Measurements from ENCODE around the gene SEC61A2. TPM values are rescaled to one million over a fixed set of nuclear protein-coding genes. Genes with fewer than 3 reads are reported as not detected.
"Not testable (repeated sequence)": the region's sequence is repeated elsewhere in the genome, so short reads cannot be mapped to it uniquely, and the experiment has no call there.

The SEC61A2 gene
- 10 to 100 TPM; 11.8 to 38.5 (median 27.2) TPM for total RNA-seq

DNA sequence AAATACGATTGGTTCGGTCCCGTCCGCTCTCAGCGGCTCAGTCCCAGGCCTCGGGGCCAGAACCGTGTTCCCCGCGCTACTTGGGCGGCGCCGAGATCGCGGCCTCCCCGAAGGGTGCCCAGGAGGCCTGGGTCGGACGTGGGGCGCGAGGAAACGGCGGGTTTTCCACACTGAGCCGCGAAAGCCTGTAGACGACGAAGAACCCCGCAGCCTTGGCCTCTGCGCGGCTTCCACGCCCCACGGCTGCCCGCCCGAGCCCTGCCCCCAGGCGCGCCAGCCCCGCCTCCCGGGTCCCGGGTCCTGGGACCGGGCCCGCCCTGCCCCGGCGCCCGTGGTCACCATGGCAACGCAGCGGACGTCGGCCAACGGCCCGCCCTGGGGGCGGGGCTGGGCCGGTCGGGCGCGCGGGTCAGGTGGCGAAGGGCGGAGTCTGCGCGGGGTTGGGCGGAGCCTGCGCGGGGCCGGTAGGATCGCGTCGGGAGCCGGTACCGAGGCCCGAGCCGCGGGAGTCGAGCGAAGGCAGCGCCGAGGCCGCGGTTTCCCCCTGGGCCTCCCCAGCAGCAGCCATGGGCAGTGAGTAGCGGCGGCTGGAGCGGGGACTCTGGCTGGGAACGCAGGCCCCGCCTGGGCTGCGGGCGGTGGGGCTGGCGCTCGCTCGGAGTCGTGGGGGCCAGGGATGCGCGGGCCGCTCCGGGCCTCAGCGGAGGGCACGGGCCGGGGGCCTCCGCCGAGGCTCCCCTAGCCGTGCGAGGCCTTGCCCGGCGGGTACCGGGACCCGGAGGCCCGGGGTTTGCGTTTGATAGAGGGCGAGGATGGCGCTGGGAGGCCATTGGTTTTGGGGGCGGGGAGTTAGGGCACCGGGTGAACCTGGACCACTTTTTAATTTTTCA, at the start of gene SEC61A2:
SEC61A2 (plus strand) TSS at position 456 of the 890 bp plus-strand sequence; CDS start at position 567, 111 bp downstream.
- peaks cover 6% of the 10 kb centered on the region in 2 donors for H3K4me1 ChIP-seq (replicated peaks in 1 of 2)
- in situ Hi-C loops (cut with MboI; ENCODE audit: low pct_unique_long_range_greater_than_20kb in 2 of 9, low sequenced_read_pairs in 9 of 9, unreplicated experiment in 9 of 9), result no loop called here
- ATAC-seq (replicated peaks in 6 of 8), result peak; percentile 87 to 96 (median 94)
- 0 to 17% (median 3%) methylated on average over 2 to 8 of the region's 108 CpGs; no CpG with 5 or more reads in 7 of the 10 experiments for WGBS, 10 experiments
- peak within 1 kb of the TSS; percentile 64 to 84 for H3K27ac ChIP-seq
- peak within 1 kb of the TSS; percentile 71 to 89 (median 86) for H3K4me3 ChIP-seq

GRCh38 chr10:12081470-12081869, 48.0 kb upstream of the SEC61A2 start:
- WGBS, 10 experiments, result 71 to 100% (median 100%) methylated on average over 1 to 5 of the region's 8 CpGs; no CpG with 5 or more reads in 5 of the 10 experiments
- Histone ChIP-seq H3K4me3 (no peak overlapping the region), H3K27ac (no peak overlapping the region), H3K4me1 (replicated peaks in 1 of 2) (no peaks in the 10 kb centered on the region)
- no peak for ATAC-seq (replicated peaks in 6 of 8)
- in situ Hi-C loops (cut with MboI; ENCODE audit: low pct_unique_long_range_greater_than_20kb in 2 of 9, low sequenced_read_pairs in 9 of 9, unreplicated experiment in 9 of 9), result no loop called here

GRCh38 chr10:12081879-12082557, 47.5 kb upstream of the SEC61A2 start:
- WGBS, 10 experiments, result 17 to 100% (median 83%) methylated on average over 1 to 5 of the region's 6 CpGs; no CpG with 5 or more reads in 2 of the 10 experiments
- no peaks in the 10 kb centered on the region for H3K4me1 ChIP-seq (replicated peaks in 1 of 2)
- H3K27ac ChIP-seq, result no peak overlapping the region
- in situ Hi-C loops (cut with MboI; ENCODE audit: low pct_unique_long_range_greater_than_20kb in 2 of 9, low sequenced_read_pairs in 9 of 9, unreplicated experiment in 9 of 9), result no loop called here
- ATAC-seq (replicated peaks in 6 of 8), result peak in 2 of 8 experiments; percentile 46 to 61
- no peak overlapping the region for H3K4me3 ChIP-seq

GRCh38 chr10:12088919-12089318, 40.6 kb upstream of the SEC61A2 start:
- in situ Hi-C loops (cut with MboI; ENCODE audit: low pct_unique_long_range_greater_than_20kb in 2 of 9, low sequenced_read_pairs in 9 of 9, unreplicated experiment in 9 of 9), result no loop called here
- ATAC-seq (replicated peaks in 6 of 8), result no peak
- Histone ChIP-seq H3K27ac (no peak overlapping the region), H3K4me3 (no peak overlapping the region), H3K4me1 (replicated peaks in 1 of 2) (no peaks in the 10 kb centered on the region)
- 82 to 100% (median 93%) methylated on average over 2 to 13 of the region's 14 CpGs; no CpG with 5 or more reads in 2 of the 10 experiments for WGBS, 10 experiments

DNA sequence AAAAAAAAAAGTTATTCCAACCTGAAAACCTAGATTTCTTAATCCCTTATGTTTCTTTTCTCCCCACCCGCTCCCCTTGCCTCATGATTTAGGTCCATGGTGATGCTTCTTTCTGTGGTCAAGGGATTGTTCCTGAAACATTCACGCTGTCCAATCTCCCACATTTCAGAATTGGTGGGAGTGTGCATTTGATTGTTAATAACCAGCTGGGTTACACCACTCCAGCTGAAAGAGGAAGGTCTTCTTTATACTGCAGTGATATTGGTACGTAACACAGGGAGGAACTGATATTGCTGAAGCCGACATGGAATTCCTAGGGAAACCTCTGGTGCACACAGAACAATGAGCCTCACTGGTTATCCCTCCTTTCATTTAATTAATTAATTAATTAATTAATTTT, 38.1 kb upstream of the SEC61A2 start:
- H3K4me3 ChIP-seq, result no peak overlapping the region
- WGBS, 10 experiments, result 86 to 100% (median 100%) methylated on average over 1 to 3 of the region's 4 CpGs; no CpG with 5 or more reads in 2 of the 10 experiments
- in situ Hi-C loops (cut with MboI; ENCODE audit: low pct_unique_long_range_greater_than_20kb in 2 of 9, low sequenced_read_pairs in 9 of 9, unreplicated experiment in 9 of 9), result no loop called here
- H3K27ac ChIP-seq, result no peak overlapping the region
- ATAC-seq (replicated peaks in 6 of 8), result no peak
- no peaks in the 10 kb centered on the region for H3K4me1 ChIP-seq (replicated peaks in 1 of 2)

GRCh38 chr10:12097361-12097760, 32.1 kb upstream of the SEC61A2 start:
- in situ Hi-C loops (cut with MboI; ENCODE audit: low pct_unique_long_range_greater_than_20kb in 2 of 9, low sequenced_read_pairs in 9 of 9, unreplicated experiment in 9 of 9), result not testable (repeated sequence)

DNA sequence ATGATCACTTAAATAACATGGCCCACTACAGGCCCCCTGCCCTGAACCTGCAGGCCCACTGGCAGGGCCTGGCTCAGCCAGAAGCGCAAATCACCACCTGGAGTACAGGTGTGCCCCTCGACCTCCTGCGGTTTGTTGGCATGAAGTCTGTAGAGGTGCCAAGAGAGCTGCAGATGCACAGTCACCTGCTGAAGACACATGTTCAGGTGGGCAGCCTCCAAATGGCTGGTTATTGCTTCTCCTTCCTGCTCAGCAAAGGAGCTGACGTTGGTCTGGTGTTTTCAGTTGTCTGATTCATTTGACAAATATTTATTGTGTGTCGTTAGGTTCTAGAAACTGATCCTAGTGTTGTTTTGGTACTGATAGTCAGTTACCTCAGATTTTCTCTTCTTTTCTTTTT, 31.7 kb upstream of the SEC61A2 start:
- in situ Hi-C loops (cut with MboI; ENCODE audit: low pct_unique_long_range_greater_than_20kb in 2 of 9, low sequenced_read_pairs in 9 of 9, unreplicated experiment in 9 of 9), result no loop called here
- Histone ChIP-seq H3K27ac (no peak overlapping the region), H3K4me3 (no peak overlapping the region), H3K4me1 (replicated peaks in 1 of 2) (no peaks in the 10 kb centered on the region)
- 0 to 100% (median 87%) methylated on average over 1 to 4 of the region's 5 CpGs; no CpG with 5 or more reads in 2 of the 10 experiments for WGBS, 10 experiments
- no peak for ATAC-seq (replicated peaks in 6 of 8)

More at GRCh38 chr10:12097361-12097760, 32.1 kb upstream of the SEC61A2 start:
- not testable (repeated sequence) for ATAC-seq (replicated peaks in 6 of 8); H3K4me3 ChIP-seq; H3K27ac ChIP-seq; H3K4me1 ChIP-seq (replicated peaks in 1 of 2)
- 80 to 100% (median 98%) methylated on average over 1 to 9 of the region's 9 CpGs; no CpG with 5 or more reads in 1 of the 10 experiments for WGBS, 10 experiments

- 79 to 100% (median 100%) methylated on average over 1 to 4 of the region's 4 CpGs; no CpG with 5 or more reads in 3 of the 10 experiments for WGBS, 10 experiments
- H3K27ac ChIP-seq, result no peak overlapping the region
- H3K4me3 ChIP-seq, result no peak overlapping the region
- H3K4me1 ChIP-seq (replicated peaks in 1 of 2), result no peaks in the 10 kb centered on the region
- in situ Hi-C loops (cut with MboI; ENCODE audit: low pct_unique_long_range_greater_than_20kb in 2 of 9, low sequenced_read_pairs in 9 of 9, unreplicated experiment in 9 of 9), result no loop called here
- no peak for ATAC-seq (replicated peaks in 6 of 8)
These were observed 30.5 kb upstream of the SEC61A2 start for GRCh38 chr10:12098966-12099365.

- no peak for ATAC-seq (replicated peaks in 6 of 8)
- no peak overlapping the region for H3K27ac ChIP-seq
- in situ Hi-C loops (cut with MboI; ENCODE audit: low pct_unique_long_range_greater_than_20kb in 2 of 9, low sequenced_read_pairs in 9 of 9, unreplicated experiment in 9 of 9), result loop anchor here in 1 of 9 experiments (25.0 kb wide), 1 partner anchor 108 kb away; no protein-coding TSS in a partner anchor
- H3K4me1 ChIP-seq (replicated peaks in 1 of 2), result no peaks in the 10 kb centered on the region
- WGBS, 10 experiments, result 83 to 100% (median 100%) methylated on average over 1 to 3 of the region's 4 CpGs; no CpG with 5 or more reads in 3 of the 10 experiments
- no peak overlapping the region for H3K4me3 ChIP-seq
These were observed 25.7 kb upstream of the SEC61A2 start for GRCh38 chr10:12103802-12104201.

GRCh38 chr10:12107781-12108180, 21.7 kb upstream of the SEC61A2 start:
- no peak for ATAC-seq (replicated peaks in 6 of 8)
- in situ Hi-C loops (cut with MboI; ENCODE audit: low pct_unique_long_range_greater_than_20kb in 2 of 9, low sequenced_read_pairs in 9 of 9, unreplicated experiment in 9 of 9), result loop anchor here in 1 of 9 experiments (25.0 kb wide), 1 partner anchor 105 kb away; no protein-coding TSS in a partner anchor
- Histone ChIP-seq H3K27ac (no peak overlapping the region), H3K4me3 (no peak overlapping the region), H3K4me1 (replicated peaks in 1 of 2) (no peaks in the 10 kb centered on the region)
- WGBS, 10 experiments, result 72 to 100% (median 89%) methylated on average over 1 to 8 of the region's 14 CpGs; no CpG with 5 or more reads in 1 of the 10 experiments

DNA sequence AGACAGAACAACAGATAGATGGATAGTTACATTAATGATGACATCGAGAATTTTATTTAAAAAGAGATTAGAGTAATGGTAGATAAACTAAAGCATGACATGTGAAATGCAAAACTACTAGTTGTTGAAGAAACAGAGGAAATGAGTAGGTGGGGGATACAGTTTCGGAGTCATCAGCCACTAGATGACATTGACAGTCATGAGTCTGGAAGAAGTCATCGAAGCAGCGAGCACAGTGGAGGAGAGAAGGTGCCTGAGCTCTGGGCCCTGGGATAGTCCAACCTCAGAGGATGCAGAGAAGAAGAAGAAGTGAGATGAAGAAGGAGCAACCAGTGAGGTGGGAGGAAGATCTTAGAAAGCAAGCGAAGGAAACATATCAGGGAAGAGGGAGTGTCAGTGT, 20.2 kb upstream of the SEC61A2 start:
- no peaks in the 10 kb centered on the region for H3K4me1 ChIP-seq (replicated peaks in 1 of 2)
- no peak overlapping the region for H3K4me3 ChIP-seq
- no peak overlapping the region for H3K27ac ChIP-seq
- WGBS, 10 experiments, result 91 to 100% (median 98%) methylated on average over 1 to 5 of the region's 5 CpGs
- no peak for ATAC-seq (replicated peaks in 6 of 8)
- in situ Hi-C loops (cut with MboI; ENCODE audit: low pct_unique_long_range_greater_than_20kb in 2 of 9, low sequenced_read_pairs in 9 of 9, unreplicated experiment in 9 of 9), result loop anchor here in 1 of 9 experiments (25.0 kb wide), 1 partner anchor 103 kb away; no protein-coding TSS in a partner anchor

DNA sequence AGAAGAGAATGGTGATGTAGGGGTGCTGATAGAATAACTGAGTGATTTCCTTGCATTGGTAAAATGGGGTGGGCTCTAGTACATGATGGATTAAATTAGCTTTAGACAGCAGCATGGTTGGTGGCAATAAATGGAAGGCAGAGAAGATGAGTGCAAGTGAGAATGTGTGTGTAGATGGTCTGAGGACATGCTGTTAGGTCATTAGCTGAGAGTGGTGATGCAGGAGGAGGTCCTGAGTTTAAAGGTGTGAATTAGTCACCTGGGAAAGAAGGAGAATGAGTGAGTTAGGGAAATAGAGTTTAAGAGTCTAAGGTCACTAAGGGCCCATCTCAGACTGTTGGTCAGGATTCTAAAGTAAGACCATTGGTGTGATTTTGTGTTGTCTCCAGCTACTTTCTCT, 17.9 kb upstream of the SEC61A2 start:
- no peak for ATAC-seq (replicated peaks in 6 of 8)
- Histone ChIP-seq H3K27ac (no peak overlapping the region), H3K4me1 (replicated peaks in 1 of 2) (no peaks in the 10 kb centered on the region), H3K4me3 (no peak overlapping the region)
- in situ Hi-C loops (cut with MboI; ENCODE audit: low pct_unique_long_range_greater_than_20kb in 2 of 9, low sequenced_read_pairs in 9 of 9, unreplicated experiment in 9 of 9), result loop anchor here in 1 of 9 experiments (25.0 kb wide), 1 partner anchor 101 kb away; no protein-coding TSS in a partner anchor

- no peak overlapping the region for H3K4me3 ChIP-seq
- no peaks in the 10 kb centered on the region for H3K4me1 ChIP-seq (replicated peaks in 1 of 2)
- in situ Hi-C loops (cut with MboI; ENCODE audit: low pct_unique_long_range_greater_than_20kb in 2 of 9, low sequenced_read_pairs in 9 of 9, unreplicated experiment in 9 of 9), result loop anchor here in 1 of 9 experiments (25.0 kb wide), 1 partner anchor 99 kb away; no protein-coding TSS in a partner anchor
- WGBS, 10 experiments, result 80 to 100% (median 100%) methylated on average over 1 to 2 of the region's 2 CpGs; no CpG with 5 or more reads in 3 of the 10 experiments
- no peak for ATAC-seq (replicated peaks in 6 of 8)
- no peak overlapping the region for H3K27ac ChIP-seq
These were observed 15.8 kb upstream of the SEC61A2 start for GRCh38 chr10:12113627-12114026.
